Measurements from ENCODE around the gene ACOX2. TPM values are rescaled to one million over a fixed set of nuclear protein-coding genes. Genes with fewer than 3 reads are reported as not detected.

ACOX2 gene
- total RNA-seq, 1 experiment from 2014 or later = 0.85 TPM

DNA sequence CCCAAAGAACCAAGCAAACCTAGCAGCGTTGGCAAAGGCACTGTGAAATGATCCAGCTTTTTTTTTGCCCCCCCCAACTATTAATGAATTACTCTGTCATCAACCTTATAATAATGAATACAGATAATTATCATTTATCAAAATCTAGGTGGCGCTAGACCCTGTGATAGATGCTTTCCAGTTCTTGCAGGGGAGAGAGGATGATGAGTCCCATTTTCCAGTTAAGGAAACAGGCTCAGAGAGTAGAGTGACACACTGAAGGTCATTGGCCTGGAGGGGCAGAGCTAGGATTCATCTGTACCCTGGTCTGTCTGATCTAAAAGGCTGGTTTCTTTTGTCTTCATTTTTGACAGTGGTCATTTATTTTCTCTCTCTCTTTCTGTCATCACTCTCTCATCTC, 5.0 kb downstream of the ACOX2 start:
- Histone ChIP-seq H3K56ac (ENCODE audit: insufficient read length, low read depth, low read length) (no peak overlapping the region), H3K23ac (ENCODE audit: insufficient read length, low read depth, low read length) (no peak overlapping the region), H4K91ac (ENCODE audit: insufficient read length, low read depth, low read length) (no peak overlapping the region), H4K20me1 (ENCODE audit: control insufficient read depth, insufficient read depth, insufficient read length) (no peaks in the 10 kb centered on the region), H3K14ac (ENCODE audit: insufficient read depth, low read length) (no peak overlapping the region), H3K4me1 (ENCODE audit: insufficient read depth, low read length) (no peaks in the 10 kb centered on the region), H2BK120ac (ENCODE audit: low read depth, low read length, poor library complexity, severe bottlenecking) (no peak overlapping the region), H3K27ac (ENCODE audit: insufficient read length, low read depth, low read length) (no peak overlapping the region), H3K9ac (ENCODE audit: extremely low read depth, insufficient read length, low read length) (no peak overlapping the region), H3K79me2 (ENCODE audit: insufficient read depth, low read length) (no peaks in the 10 kb centered on the region), H2AK5ac (ENCODE audit: insufficient read length, low read length) (no peak overlapping the region), H3T11ph (ENCODE audit: low read length) (no peak overlapping the region), H2BK20ac (ENCODE audit: low read depth, low read length, poor library complexity, severe bottlenecking) (no peak overlapping the region), H3K9me3 (ENCODE audit: control insufficient read depth, low read depth, low read length) (no peaks in the 10 kb centered on the region), H3K27me3 (ENCODE audit: insufficient read depth, low read length) (no peaks in the 10 kb centered on the region), H2BK5ac (ENCODE audit: insufficient read length, low read length) (no peak overlapping the region), H3K79me1 (ENCODE audit: insufficient read depth, low read depth, low read length, poor library complexity, severe bottlenecking) (no peaks in the 10 kb centered on the region), H3K23me2 (ENCODE audit: insufficient read length, low read depth, low read length, poor library complexity, severe bottlenecking) (no peaks in the 10 kb centered on the region), H3K4ac (ENCODE audit: low read depth, low read length) (no peak overlapping the region), H2BK12ac (ENCODE audit: insufficient read length, low read depth, low read length) (no peak overlapping the region), H4K8ac (replicated peaks; ENCODE audit: insufficient read length, low read depth, low read length) (no peak overlapping the region), H4K5ac (ENCODE audit: insufficient read length, low read depth, low read length) (no peak overlapping the region), H3K18ac (ENCODE audit: insufficient read length, low read depth, low read length) (no peak overlapping the region), H2AFZ (ENCODE audit: low read length) (no peak overlapping the region), H3K4me2 (ENCODE audit: insufficient read depth, insufficient read length, low read length) (no peak overlapping the region), H2BK15ac (ENCODE audit: low read depth, low read length) (no peak overlapping the region)
- Mint-ChIP-seq H3K27me3 (ENCODE audit: low read depth) (no peaks in the 10 kb centered on the region; the same call in 1 of the 2 replicates), H3K4me3 (no peak overlapping the region), H3K36me3 (ENCODE audit: insufficient read depth in 1 of 3, low read depth in 3 of 3) (peaks cover 0 to 1% (median 0%) of the 10 kb centered on the region in 3 experiments; a peak in 2 of 7 replicates), H3K9me3 (peaks cover 0 to 2% of the 10 kb centered on the region in 2 experiments; a peak in 3 of 5 replicates), H3K4me1 (peaks cover 13 to 29% of the 10 kb centered on the region in 2 experiments), H3K27ac (0 out of 7 replicates have a peak overlapping the region, but pooled peaks of 1 of the 3 experiments have one; percentile 8)
- TF ChIP-seq, protein P1, sequence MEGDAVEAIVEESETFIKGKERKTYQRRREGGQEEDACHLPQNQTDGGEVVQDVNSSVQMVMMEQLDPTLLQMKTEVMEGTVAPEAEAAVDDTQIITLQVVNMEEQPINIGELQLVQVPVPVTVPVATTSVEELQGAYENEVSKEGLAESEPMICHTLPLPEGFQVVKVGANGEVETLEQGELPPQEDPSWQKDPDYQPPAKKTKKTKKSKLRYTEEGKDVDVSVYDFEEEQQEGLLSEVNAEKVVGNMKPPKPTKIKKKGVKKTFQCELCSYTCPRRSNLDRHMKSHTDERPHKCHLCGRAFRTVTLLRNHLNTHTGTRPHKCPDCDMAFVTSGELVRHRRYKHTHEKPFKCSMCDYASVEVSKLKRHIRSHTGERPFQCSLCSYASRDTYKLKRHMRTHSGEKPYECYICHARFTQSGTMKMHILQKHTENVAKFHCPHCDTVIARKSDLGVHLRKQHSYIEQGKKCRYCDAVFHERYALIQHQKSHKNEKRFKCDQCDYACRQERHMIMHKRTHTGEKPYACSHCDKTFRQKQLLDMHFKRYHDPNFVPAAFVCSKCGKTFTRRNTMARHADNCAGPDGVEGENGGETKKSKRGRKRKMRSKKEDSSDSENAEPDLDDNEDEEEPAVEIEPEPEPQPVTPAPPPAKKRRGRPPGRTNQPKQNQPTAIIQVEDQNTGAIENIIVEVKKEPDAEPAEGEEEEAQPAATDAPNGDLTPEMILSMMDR (conservative IDR thresholded peaks at IDR 0.05) = peak; percentile 34; the same call in 2 of the 3 replicates
- DNase-seq = no peak
- no CpG with 5 or more reads among the region's 2 CpGs for WGBS (ENCODE audit: extremely low coverage, insufficient read length, low lambda C conversion rate)
